ENCODE measurements around the gene CDC42EP3.

The CDC42EP3 gene

GRCh38 chr2:37621199-37621598 is 50.2 kb downstream of the CDC42EP3 start:
- no peak overlapping the region for H3K9ac ChIP-seq (ENCODE audit: low read depth in 1 of 2, low read length in 2 of 2)
- no peaks in the 10 kb centered on the region for H3K27me3 ChIP-seq (ENCODE audit: control insufficient read depth in 1 of 2, insufficient read depth in 2 of 2, low read length in 2 of 2)
- no peaks in the 10 kb centered on the region for H3K9me3 ChIP-seq (ENCODE audit: control insufficient read depth in 1 of 2, low read length in 2 of 2)
- no peaks in the 10 kb centered on the region for H3K36me3 ChIP-seq (ENCODE audit: control insufficient read depth in 1 of 2, insufficient read depth in 2 of 2, low read length in 2 of 2)
- H3K27ac ChIP-seq (ENCODE audit: low read depth, low read length) = no peak overlapping the region
- H3K4me3 ChIP-seq (ENCODE audit: low read depth in 1 of 2, low read length in 2 of 2) = no peak overlapping the region
- peaks cover 2 to 13% of the 10 kb centered on the region in 2 donors for H3K4me1 ChIP-seq (ENCODE audit: control insufficient read depth in 1 of 2, insufficient read depth in 2 of 2, low read length in 2 of 2)

DNA sequence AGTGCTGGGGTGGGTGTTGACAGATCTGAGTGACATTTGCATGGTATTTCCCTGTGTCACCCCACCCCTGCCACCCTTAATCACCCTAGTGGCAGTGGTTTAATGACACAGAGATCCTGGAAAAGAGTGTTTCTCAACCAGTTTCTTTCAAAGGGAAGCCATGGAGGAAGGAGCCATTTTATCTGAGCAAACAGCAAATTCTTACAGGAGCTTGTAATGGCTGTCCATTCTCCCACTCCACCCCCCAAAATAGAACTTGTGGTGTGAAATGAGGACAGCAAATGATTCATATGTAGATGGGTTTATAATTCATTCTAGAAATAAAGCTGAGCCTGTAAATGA is 51.5 kb downstream of the CDC42EP3 start:
- Histone ChIP-seq H3K9ac (ENCODE audit: low read depth in 1 of 2, low read length in 2 of 2) (no peak overlapping the region), H3K36me3 (ENCODE audit: control insufficient read depth in 1 of 2, insufficient read depth in 2 of 2, low read length in 2 of 2) (no peaks in the 10 kb centered on the region), H3K4me3 (ENCODE audit: low read depth in 1 of 2, low read length in 2 of 2) (no peak overlapping the region), H3K27me3 (ENCODE audit: control insufficient read depth in 1 of 2, insufficient read depth in 2 of 2, low read length in 2 of 2) (no peaks in the 10 kb centered on the region), H3K4me1 (ENCODE audit: control insufficient read depth in 1 of 2, insufficient read depth in 2 of 2, low read length in 2 of 2) (peaks cover 8 to 14% of the 10 kb centered on the region in 2 donors), H3K9me3 (ENCODE audit: control insufficient read depth in 1 of 2, low read length in 2 of 2) (no peaks in the 10 kb centered on the region), H3K27ac (ENCODE audit: low read depth, low read length) (no peak overlapping the region)

GRCh38 chr2:37619230-37619958 is 52.0 kb downstream of the CDC42EP3 start:
- Histone ChIP-seq H3K4me3 (ENCODE audit: low read depth in 1 of 2, low read length in 2 of 2) (no peak overlapping the region), H3K9me3 (ENCODE audit: control insufficient read depth in 1 of 2, low read length in 2 of 2) (no peaks in the 10 kb centered on the region), H3K9ac (ENCODE audit: low read depth in 1 of 2, low read length in 2 of 2) (no peak overlapping the region), H3K27me3 (ENCODE audit: control insufficient read depth in 1 of 2, insufficient read depth in 2 of 2, low read length in 2 of 2) (no peaks in the 10 kb centered on the region), H3K36me3 (ENCODE audit: control insufficient read depth in 1 of 2, insufficient read depth in 2 of 2, low read length in 2 of 2) (no peaks in the 10 kb centered on the region), H3K4me1 (ENCODE audit: control insufficient read depth in 1 of 2, insufficient read depth in 2 of 2, low read length in 2 of 2) (peaks cover 8 to 14% of the 10 kb centered on the region in 2 donors), H3K27ac (ENCODE audit: low read depth, low read length) (no peak overlapping the region)

- no peaks in the 10 kb centered on the region for H3K9me3 ChIP-seq (ENCODE audit: control insufficient read depth in 1 of 2, low read length in 2 of 2)
- peaks cover 8 to 14% of the 10 kb centered on the region in 2 donors for H3K4me1 ChIP-seq (ENCODE audit: control insufficient read depth in 1 of 2, insufficient read depth in 2 of 2, low read length in 2 of 2)
- no peaks in the 10 kb centered on the region for H3K27me3 ChIP-seq (ENCODE audit: control insufficient read depth in 1 of 2, insufficient read depth in 2 of 2, low read length in 2 of 2)
- no peak overlapping the region for H3K9ac ChIP-seq (ENCODE audit: low read depth in 1 of 2, low read length in 2 of 2)
- H3K4me3 ChIP-seq (ENCODE audit: low read depth in 1 of 2, low read length in 2 of 2) = no peak overlapping the region
- no peaks in the 10 kb centered on the region for H3K36me3 ChIP-seq (ENCODE audit: control insufficient read depth in 1 of 2, insufficient read depth in 2 of 2, low read length in 2 of 2)
- H3K27ac ChIP-seq (ENCODE audit: low read depth, low read length) = no peak overlapping the region
Observed at GRCh38 chr2:37618326-37618725, 53.1 kb downstream of the CDC42EP3 start.

GRCh38 chr2:37617119-37617892 is 54.1 kb downstream of the CDC42EP3 start:
- Histone ChIP-seq H3K4me3 (ENCODE audit: low read depth in 1 of 2, low read length in 2 of 2) (no peak overlapping the region), H3K27ac (ENCODE audit: low read depth, low read length) (no peak overlapping the region), H3K9ac (ENCODE audit: low read depth in 1 of 2, low read length in 2 of 2) (no peak overlapping the region), H3K4me1 (ENCODE audit: control insufficient read depth in 1 of 2, insufficient read depth in 2 of 2, low read length in 2 of 2) (peaks cover 8 to 14% of the 10 kb centered on the region in 2 donors), H3K27me3 (ENCODE audit: control insufficient read depth in 1 of 2, insufficient read depth in 2 of 2, low read length in 2 of 2) (no peaks in the 10 kb centered on the region), H3K9me3 (ENCODE audit: control insufficient read depth in 1 of 2, low read length in 2 of 2) (no peaks in the 10 kb centered on the region), H3K36me3 (ENCODE audit: control insufficient read depth in 1 of 2, insufficient read depth in 2 of 2, low read length in 2 of 2) (no peaks in the 10 kb centered on the region)

GRCh38 chr2:37616677-37617005 is 54.8 kb downstream of the CDC42EP3 start:
- Histone ChIP-seq H3K9ac (ENCODE audit: low read depth in 1 of 2, low read length in 2 of 2) (no peak overlapping the region), H3K9me3 (ENCODE audit: control insufficient read depth in 1 of 2, low read length in 2 of 2) (no peaks in the 10 kb centered on the region), H3K4me1 (ENCODE audit: control insufficient read depth in 1 of 2, insufficient read depth in 2 of 2, low read length in 2 of 2) (peaks cover 8 to 14% of the 10 kb centered on the region in 2 donors), H3K27ac (ENCODE audit: low read depth, low read length) (no peak overlapping the region), H3K27me3 (ENCODE audit: control insufficient read depth in 1 of 2, insufficient read depth in 2 of 2, low read length in 2 of 2) (no peaks in the 10 kb centered on the region), H3K36me3 (ENCODE audit: control insufficient read depth in 1 of 2, insufficient read depth in 2 of 2, low read length in 2 of 2) (no peaks in the 10 kb centered on the region), H3K4me3 (ENCODE audit: low read depth in 1 of 2, low read length in 2 of 2) (no peak overlapping the region)

- no peak overlapping the region for H3K27ac ChIP-seq (ENCODE audit: low read depth, low read length)
- no peak overlapping the region for H3K9ac ChIP-seq (ENCODE audit: low read depth in 1 of 2, low read length in 2 of 2)
- no peaks in the 10 kb centered on the region for H3K27me3 ChIP-seq (ENCODE audit: control insufficient read depth in 1 of 2, insufficient read depth in 2 of 2, low read length in 2 of 2)
- no peaks in the 10 kb centered on the region for H3K9me3 ChIP-seq (ENCODE audit: control insufficient read depth in 1 of 2, low read length in 2 of 2)
- H3K36me3 ChIP-seq (ENCODE audit: control insufficient read depth in 1 of 2, insufficient read depth in 2 of 2, low read length in 2 of 2) = no peaks in the 10 kb centered on the region
- peaks cover 8 to 14% of the 10 kb centered on the region in 2 donors for H3K4me1 ChIP-seq (ENCODE audit: control insufficient read depth in 1 of 2, insufficient read depth in 2 of 2, low read length in 2 of 2)
- H3K4me3 ChIP-seq (ENCODE audit: low read depth in 1 of 2, low read length in 2 of 2) = no peak overlapping the region
Observed at GRCh38 chr2:37615804-37616676, 55.4 kb downstream of the CDC42EP3 start.

DNA sequence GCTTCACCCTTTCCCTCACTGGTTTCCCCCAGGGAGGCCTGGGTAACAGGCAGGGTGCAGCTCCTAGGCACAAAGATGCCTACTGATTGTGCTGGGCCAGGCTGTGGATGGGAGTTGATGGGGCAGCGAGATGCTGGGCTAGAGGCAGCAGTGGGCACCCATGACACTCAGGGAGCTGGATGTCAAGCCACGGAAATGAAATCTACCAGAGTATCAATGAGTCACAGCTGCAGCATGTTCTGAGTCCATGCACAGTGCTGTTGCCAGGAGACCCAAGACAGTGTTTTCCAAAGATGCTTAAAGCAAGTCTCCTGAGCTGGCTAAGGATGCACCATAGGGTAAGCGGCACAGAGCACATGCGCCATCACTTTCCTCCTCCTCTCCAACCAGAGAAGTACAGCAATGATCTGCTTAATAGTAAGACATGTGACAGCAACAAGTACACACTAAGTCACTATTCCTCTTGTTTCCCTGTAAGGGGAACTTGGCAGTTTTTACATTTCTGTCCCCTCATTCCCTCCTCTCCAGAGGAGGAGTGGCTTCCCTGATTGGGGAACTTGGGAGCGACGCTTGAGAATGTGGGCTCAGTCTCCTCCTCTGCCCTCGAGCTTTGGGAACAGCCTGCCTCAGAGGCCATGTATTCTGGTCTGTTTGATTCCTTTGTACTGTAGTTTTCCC is 57.2 kb downstream of the CDC42EP3 start:
- H3K9me3 ChIP-seq (ENCODE audit: control insufficient read depth in 1 of 2, low read length in 2 of 2) = no peaks in the 10 kb centered on the region
- H3K4me1 ChIP-seq (ENCODE audit: control insufficient read depth in 1 of 2, insufficient read depth in 2 of 2, low read length in 2 of 2) = peaks cover 8 to 14% of the 10 kb centered on the region in 2 donors
- no peaks in the 10 kb centered on the region for H3K27me3 ChIP-seq (ENCODE audit: control insufficient read depth in 1 of 2, insufficient read depth in 2 of 2, low read length in 2 of 2)
- no peak overlapping the region for H3K4me3 ChIP-seq (ENCODE audit: low read depth in 1 of 2, low read length in 2 of 2)
- H3K36me3 ChIP-seq (ENCODE audit: control insufficient read depth in 1 of 2, insufficient read depth in 2 of 2, low read length in 2 of 2) = no peaks in the 10 kb centered on the region
- no peak overlapping the region for H3K9ac ChIP-seq (ENCODE audit: low read depth in 1 of 2, low read length in 2 of 2)
- no peak overlapping the region for H3K27ac ChIP-seq (ENCODE audit: low read depth, low read length)

GRCh38 chr2:37612382-37612781 is 59.1 kb downstream of the CDC42EP3 start:
- Histone ChIP-seq H3K4me1 (ENCODE audit: control insufficient read depth in 1 of 2, insufficient read depth in 2 of 2, low read length in 2 of 2) (peaks cover 8 to 14% of the 10 kb centered on the region in 2 donors), H3K9ac (ENCODE audit: low read depth in 1 of 2, low read length in 2 of 2) (no peak overlapping the region), H3K27me3 (ENCODE audit: control insufficient read depth in 1 of 2, insufficient read depth in 2 of 2, low read length in 2 of 2) (no peaks in the 10 kb centered on the region), H3K27ac (ENCODE audit: low read depth, low read length) (no peak overlapping the region), H3K4me3 (ENCODE audit: low read depth in 1 of 2, low read length in 2 of 2) (no peak overlapping the region), H3K36me3 (ENCODE audit: control insufficient read depth in 1 of 2, insufficient read depth in 2 of 2, low read length in 2 of 2) (no peaks in the 10 kb centered on the region), H3K9me3 (ENCODE audit: control insufficient read depth in 1 of 2, low read length in 2 of 2) (no peaks in the 10 kb centered on the region)

All from duodenal mucosa (tissue), 2 donors.